Suppressor macrophage (primary cell): Measurements from ENCODE around the gene ZNF592.

Source experiments
- DNase-seq, 4 experiments: peaks; one replicate each; pipeline ENCODE4 v3.0.0-alpha.2; 2020 to 2022

ZNF592 gene

DNA sequence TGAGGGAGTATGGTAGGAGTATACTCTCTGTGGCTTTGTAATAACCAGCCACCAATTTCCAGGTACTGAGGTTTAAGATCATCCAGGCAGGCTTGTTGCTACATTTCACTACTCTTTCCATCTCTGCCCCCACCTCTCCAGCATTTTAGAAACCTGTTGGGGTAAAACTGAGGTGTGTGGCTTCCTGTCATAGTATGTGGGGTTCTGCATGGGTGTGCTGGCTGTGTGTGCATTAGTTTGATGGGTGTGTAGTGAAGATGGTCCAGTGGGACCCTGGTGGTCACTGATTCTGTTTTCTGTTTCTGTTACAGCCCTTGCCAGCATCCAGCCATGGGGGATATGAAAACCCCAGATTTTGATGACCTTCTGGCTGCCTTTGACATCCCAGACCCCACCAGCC lies 34.0 kb downstream of the ZNF592 start:
- no peak for DNase-seq

DNA sequence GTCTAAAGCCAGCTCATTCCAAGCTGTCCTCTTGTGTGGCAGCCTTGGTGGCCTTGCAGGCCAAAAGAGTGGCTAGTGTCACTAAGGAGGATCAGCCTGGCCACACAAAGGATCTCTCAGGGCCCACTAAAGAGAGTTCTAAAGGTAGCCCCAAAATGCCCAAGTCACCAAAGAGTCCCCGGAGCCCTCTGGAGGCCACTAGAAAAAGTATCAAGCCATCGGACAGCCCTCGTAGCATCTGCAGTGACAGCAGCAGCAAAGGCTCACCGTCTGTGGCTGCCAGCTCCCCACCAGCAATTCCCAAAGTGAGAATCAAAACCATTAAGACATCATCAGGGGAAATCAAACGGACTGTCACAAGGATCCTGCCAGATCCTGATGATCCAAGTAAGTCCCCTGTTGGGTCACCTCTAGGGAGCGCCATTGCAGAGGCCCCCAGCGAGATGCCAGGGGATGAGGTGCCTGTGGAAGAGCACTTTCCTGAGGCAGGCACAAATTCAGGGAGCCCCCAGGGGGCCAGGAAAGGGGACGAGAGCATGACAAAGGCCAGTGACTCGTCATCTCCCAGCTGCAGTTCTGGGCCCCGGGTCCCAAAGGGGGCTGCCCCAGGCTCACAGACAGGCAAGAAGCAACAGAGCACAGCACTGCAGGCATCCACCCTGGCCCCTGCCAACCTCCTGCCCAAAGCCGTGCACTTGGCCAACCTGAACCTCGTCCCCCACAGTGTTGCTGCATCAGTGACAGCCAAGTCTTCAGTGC lies 35.3 kb downstream of the ZNF592 start:
- DNase-seq: no peak

DNA sequence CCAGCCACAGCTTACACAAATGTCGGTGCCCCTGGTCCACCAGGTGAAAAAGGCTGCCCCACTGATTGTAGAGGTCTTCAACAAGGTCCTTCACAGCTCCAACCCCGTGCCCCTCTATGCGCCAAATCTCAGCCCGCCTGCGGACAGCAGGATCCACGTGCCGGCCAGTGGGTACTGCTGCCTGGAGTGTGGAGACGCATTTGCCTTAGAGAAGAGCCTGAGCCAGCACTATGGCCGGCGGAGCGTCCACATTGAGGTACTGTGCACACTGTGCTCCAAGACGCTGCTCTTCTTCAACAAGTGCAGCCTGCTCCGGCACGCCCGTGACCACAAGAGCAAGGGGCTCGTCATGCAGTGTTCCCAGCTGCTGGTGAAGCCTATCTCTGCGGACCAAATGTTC lies 35.9 kb downstream of the ZNF592 start:
- no peak for DNase-seq

GRCh38 chr15:84785053-84785452 lies 36.7 kb downstream of the ZNF592 start:
- DNase-seq: peak in 1 of 4 experiments; percentile 8

DNA sequence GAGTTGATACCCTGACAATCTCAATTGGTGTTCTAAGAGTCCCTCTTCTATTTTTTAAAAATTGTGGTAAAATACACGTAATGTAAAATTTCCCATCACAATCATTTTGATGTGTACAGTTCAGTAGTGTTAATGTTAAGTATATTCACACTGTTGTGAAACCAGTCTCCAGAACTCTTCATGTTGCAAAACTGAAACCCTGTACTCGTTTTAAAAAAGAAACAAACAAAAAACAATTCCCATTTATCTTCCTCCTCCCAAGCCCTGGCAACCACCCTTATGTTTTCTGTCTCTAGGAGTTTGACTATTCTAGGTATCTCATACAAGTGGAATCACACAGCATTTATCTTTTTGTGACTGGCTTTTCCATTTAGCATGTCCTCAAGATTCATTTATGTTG lies 40.1 kb downstream of the ZNF592 start:
- peak in 1 of 4 experiments; percentile 31 for DNase-seq

DNA sequence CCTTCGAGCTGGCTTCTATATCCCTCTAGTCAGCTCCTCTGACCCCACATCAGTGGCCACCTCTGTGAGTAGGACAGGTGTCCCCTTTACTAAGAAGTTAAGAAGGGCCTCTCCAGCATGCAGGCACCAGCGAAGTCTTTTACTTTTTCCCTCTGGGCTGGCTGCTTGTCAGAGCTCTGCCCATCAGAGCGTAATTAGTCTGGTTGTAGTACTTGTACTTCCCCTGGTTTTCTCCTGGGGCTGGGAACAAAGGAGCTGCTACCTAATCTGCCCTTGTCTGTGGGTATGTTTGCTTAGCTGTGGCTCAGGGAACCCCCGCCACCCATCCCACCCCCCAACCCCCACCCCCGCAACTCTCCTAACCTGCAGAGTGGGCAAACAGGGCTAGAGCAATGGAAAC lies 41.4 kb downstream of the ZNF592 start:
- no peak for DNase-seq

DNA sequence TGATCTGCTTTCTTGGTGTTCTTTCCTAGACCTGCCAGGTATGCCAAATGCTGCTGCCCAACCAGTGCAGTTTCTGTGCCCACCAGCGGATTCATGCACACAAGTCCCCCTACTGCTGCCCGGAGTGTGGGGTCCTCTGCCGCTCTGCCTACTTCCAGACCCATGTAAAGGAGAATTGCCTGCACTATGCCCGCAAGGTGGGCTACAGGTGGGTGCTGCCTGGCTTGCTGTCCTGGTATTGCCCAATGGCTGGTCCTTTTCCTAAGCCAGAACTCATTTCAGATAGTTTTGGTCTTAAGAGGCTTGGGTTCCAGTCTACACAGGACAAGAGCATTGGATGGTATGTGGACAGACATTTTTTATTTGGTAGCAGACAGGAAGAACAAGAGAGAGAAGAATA lies 42.3 kb downstream of the ZNF592 start:
- no peak for DNase-seq

DNA sequence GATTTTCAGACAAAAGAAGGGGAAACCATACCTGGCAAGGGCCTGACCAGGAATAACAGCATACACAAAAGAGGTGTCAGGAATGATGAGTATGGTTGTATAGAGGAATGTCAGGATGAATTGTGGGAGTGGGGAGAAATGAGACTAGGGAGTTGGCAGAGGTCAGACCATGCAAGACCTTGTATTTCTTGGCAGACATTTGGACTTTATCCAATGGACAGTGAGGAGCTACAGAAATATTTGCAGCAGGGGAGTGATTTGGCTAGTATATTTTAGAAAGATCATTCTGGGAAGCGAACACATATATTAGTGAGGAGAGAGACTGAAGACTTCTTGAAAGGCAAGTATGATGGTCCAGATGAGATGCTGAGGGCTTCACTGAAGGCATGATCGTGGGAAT lies 43.4 kb downstream of the ZNF592 start:
- no peak for DNase-seq

- no peak for DNase-seq
These were observed 45.2 kb downstream of the ZNF592 start for GRCh38 chr15:84793431-84794161.

DNA sequence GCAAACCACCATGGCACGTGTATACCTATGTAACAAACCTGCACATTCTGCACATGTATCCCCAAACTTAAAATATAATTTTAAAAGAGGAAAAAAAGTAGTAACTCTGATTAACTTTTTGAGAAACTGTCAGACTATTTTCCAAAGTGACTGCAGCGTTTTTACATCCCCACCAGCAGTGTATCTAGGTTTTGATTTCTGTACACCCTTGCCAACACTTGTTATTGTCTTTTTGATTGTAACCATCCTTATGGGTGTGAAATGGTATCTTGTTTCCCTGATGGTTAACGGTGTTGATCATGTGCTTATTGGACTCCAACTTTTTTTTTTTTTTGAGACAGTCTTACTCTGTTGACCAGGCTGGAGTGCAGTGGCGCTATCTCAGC lies 45.8 kb downstream of the ZNF592 start:
- DNase-seq: no peak

DNA sequence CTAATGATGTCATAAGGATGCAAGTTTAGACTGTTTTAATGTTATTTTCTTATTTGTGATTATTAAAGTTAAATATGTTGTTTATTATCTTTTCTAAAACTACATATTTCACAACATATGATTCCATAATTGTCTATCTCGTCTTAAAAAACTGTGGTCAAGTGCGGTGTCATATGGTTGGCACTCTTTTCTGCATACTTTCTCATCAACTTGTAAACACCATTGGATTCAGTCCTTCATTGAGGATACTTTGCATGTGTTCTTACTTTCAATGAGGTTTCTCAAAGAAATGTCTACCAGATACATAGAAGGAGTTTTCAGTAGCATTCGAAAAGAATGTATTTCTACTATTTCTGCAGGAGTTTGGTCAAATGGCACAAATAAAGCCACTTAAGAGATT lies 46.8 kb downstream of the ZNF592 start:
- no peak for DNase-seq

GRCh38 chr15:84797212-84797611 lies 48.8 kb downstream of the ZNF592 start:
- no peak for DNase-seq

DNA sequence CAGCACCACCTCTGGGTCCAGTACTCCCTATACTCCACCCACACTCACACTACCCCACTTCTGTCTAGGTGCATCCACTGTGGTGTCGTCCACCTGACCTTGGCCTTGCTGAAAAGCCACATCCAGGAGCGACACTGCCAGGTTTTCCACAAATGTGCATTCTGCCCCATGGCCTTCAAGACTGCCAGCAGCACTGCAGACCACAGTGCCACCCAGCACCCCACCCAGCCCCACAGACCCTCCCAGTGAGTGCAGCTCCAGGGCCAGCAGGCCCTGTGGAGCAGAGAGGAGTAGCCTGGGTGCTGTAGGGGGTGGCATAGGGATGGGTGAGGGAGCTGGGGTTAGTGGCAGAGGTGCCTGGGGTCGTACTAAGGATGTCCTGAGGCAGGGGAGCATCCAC lies 49.4 kb downstream of the ZNF592 start:
- no peak for DNase-seq

- no peak for DNase-seq
These were observed 50.1 kb downstream of the ZNF592 start for GRCh38 chr15:84798436-84798946.

DNA sequence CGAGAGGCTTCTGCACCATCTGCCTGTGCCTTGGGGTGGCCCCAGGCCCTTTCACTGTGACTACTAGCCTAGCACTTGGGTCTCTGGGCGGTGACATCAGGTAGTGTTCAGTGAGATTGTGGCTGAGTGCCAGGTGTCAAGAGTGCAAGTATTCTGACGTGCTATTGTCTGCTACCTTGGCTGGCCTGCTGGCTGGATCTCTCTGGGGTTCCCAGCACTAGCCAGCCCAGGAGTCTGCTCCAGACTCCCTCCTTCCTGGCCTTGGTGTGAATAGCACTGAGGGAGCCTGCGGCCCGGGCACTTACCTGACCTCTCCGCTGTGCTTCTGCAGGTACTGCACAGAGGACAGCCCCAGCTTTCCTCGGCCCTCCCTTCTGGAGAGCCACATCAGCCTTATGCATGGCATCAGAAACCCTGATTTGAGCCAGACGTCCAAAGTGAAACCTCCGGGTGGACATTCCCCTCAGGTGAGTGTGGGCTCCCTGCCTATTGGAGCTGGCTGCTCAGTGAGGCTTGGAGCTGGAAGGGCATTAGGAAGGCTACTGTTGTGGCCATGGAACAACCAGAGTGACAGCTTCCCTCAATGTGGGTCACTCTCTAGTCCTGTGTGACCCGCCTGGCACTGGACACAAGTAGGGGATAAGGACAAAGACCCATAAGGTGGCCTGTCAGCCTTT lies 51.3 kb downstream of the ZNF592 start:
- DNase-seq: no peak

DNA sequence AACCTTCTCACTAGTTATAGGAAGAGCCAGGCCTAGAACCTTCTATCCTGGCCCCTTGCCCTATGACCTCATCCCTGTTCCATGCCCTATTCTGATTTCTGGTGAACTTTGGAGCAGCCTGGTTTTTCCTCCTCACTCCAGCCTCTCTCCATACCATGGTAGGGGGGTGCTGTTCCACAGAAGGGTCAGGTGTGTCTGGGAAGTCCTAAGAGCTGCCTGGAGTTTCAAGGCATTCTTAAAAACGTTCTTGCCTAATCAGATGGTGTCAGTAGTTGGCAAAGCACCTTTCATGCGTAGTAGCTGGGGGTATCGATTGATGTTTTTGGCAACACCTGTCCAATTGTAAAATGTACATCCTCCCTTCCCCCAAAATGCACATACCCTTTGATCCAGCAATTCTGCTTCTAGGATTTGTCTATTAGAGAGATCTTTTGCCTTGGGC lies 52.0 kb downstream of the ZNF592 start:
- DNase-seq: no peak

DNA sequence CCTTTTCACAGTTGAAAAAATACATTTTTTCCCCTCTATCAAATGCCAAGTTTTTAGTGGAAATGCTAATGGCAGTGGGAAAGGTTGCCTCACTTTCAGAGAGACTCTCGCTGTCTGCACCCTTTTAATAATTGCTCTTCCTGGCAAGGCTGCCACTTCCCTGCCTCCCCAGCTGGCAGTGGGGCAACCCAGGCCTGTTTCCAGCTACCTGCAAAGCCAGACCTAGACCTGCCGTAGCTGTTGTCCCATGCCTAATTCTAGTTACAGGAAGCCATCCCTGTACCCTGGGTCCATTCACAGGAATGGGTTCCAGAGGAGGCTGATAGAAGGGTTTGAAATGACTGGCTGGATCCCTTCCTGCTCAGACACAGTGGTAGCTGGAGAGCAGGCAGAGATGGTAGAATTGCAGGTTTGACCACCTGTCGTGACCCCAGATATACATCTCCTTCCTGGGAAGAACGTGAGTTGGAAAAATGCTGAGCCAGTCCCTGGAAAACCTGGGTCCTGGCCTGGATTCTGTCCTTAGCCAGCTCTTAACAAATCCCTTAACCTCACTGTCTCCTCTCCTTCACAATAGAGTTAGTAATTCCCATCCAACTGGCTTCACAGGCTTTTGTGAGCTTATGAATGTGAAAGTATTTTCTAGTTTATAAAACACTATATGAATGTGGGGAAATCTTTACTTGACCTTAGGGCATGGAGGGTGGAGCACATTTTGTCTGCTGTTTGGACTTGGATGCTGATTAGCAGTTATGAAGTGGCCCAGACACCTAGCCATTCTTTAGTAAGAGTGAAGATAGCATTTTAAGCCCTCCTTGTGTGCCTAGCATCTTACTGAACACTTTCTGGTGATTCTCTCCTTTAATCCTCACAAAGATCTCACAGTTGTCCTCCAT lies 55.9 kb downstream of the ZNF592 start:
- no peak for DNase-seq

GRCh38 chr15:84805221-84805620 lies 56.8 kb downstream of the ZNF592 start:
- no peak for DNase-seq

DNA sequence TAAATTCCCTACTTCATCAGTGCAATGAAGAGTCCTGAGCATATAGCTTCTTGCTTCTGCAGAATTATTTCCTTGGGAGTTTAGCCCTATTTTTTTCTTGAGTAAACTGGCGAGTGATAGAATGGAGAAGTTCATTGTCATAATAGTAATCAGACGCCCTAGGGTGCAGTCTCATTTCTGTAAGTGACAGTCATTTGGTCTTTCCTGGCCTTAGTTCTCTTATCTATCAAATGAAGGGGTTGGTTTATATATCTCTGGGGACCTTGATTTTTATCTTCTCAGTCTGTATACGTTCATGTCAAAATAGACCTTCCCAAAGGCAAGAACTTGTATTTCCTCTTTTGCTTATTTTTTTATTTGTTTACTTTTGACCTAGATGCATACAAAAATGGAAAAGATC lies 58.8 kb downstream of the ZNF592 start:
- DNase-seq: no peak

DNA sequence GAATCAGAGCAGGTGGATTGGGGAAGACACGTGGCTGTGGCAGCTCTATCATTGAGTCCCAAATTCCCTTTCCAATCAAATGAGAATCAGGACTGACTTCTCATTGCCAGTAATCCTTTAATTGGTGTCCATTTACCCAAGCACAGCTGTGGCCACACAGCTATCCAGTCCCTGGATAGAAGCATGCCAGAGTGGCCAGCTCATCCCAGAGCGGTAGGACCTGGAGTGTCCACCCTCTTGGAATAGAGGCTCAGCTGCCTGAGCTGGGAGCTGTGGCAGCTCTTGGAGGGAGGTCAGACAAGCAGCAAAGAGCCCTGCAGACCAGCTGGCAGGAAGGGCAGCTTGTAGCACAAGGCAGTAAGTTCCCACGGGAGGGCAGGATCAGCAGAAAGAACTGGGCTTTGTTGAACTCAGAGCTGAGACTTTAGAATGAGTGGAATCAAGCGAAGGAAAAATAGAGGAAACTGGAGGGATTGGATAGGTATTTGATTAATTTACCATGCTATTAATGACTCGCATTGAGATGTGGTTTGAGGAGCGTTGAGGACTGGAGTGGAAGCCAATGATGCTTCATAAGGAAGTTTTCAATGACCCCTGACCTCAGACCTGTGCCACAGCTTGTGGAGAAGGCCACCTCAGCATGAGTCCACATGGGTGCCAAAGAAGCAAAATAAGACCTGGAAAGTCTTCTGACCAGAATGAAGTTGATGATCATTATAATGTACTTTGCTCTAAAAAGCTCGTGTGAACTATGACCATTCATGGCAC lies 61.9 kb downstream of the ZNF592 start:
- DNase-seq: no peak

- DNase-seq: no peak
These were observed 62.8 kb downstream of the ZNF592 start for GRCh38 chr15:84811151-84811550.

DNA sequence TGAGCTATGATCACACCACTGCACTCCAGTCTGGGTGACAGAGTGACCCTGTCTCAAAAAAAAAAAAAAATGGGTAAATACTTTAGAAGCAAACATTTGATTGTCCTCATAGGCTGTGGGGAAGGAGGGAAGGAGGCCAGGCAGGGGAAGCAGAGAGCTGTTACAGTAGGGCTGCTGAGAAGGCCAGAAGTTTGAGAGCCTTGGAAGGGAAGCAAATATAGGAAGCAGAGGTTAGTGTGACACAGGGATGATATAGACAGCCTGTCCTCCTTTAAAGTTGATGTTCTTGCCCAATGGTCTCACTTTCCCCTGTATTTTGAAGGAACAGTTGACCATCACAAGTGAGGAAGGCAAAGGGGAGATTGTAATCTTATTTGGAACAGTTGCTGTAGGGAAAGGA lies 63.4 kb downstream of the ZNF592 start:
- DNase-seq: peak; percentile 33 to 64 (median 55)
